WTC11 (cell line): ENCODE data around the gene MRPS27. TPM values are rescaled to one million over a fixed set of nuclear protein-coding genes. Genes with fewer than 3 reads are reported as not detected.

Experiments
- ATAC-seq: fragments of 200-7000 bp; cut with Tn5 transposase; 2 replicates; pipeline ENCODE4 v1.10.0; 2021; ENCODE audit warnings: mild to moderate bottlenecking, moderate library complexity
- CTCF ChIA-PET: fragments of 300-600 bp; sonication (Branson Sonifier 250); formaldehyde crosslinking; loops from one replicate; lab custom pipeline; 2021; ENCODE audit warnings: antibody characterized with exemption; lab: Charles Lee
- POLR2A ChIA-PET: fragments of 350-600 bp; sonication (Branson Sonifier 250); formaldehyde crosslinking; loops from one replicate; lab custom pipeline; 2021; ENCODE audit warnings: antibody characterized with exemption; lab: Charles Lee
- DNase-seq: peaks from one replicate; pipeline ENCODE4 v3.0.0; 2021; ENCODE audit warnings: low spot score
- H3K27ac Mint-ChIP-seq: 2 replicates; pipeline ENCODE4 v1.8.0; 2021; ENCODE audit warnings: mixed read lengths
- H3K27me3 Mint-ChIP-seq: 2 replicates; pipeline ENCODE4 v1.8.0; 2021; ENCODE audit warnings: low read depth, mild to moderate bottlenecking, moderate library complexity, mixed read lengths
- H3K36me3 Mint-ChIP-seq: 2 replicates; pipeline ENCODE4 v1.8.0; 2021; ENCODE audit warnings: mixed read lengths
- H3K4me1 Mint-ChIP-seq: 2 replicates; pipeline ENCODE4 v1.8.0; 2022; ENCODE audit warnings: mixed read lengths
- H3K4me3 Mint-ChIP-seq: 2 replicates; pipeline ENCODE4 v1.8.0; 2021; ENCODE audit warnings: mild to moderate bottlenecking, moderate library complexity, mixed read lengths
- H3K9me3 Mint-ChIP-seq: 2 replicates; pipeline ENCODE4 v1.8.0; 2021; ENCODE audit warnings: mixed read lengths
- CREB1 ChIP-seq: sonication (generic); formaldehyde crosslinking; IDR thresholded peaks from 2 replicates; pipeline ENCODE4 v1.8.0; 2023; ENCODE audit warnings: mild to moderate bottlenecking, missing genetic modification reagents
- E2F5 ChIP-seq: sonication (generic); formaldehyde crosslinking; IDR thresholded peaks from 2 replicates; pipeline ENCODE4 v1.8.1; 2022; ENCODE audit warnings: mild to moderate bottlenecking, moderate library complexity, missing genetic modification reagents
- GABPB1 ChIP-seq: sonication (generic); formaldehyde crosslinking; IDR thresholded peaks from 2 replicates; pipeline ENCODE4 v1.8.1; 2023; ENCODE audit warnings: mild to moderate bottlenecking, missing genetic modification reagents
- HMGXB4 ChIP-seq: sonication (generic); formaldehyde crosslinking; IDR thresholded peaks from 2 replicates; pipeline ENCODE4 v1.8.1; 2023; ENCODE audit warnings: mild to moderate bottlenecking, moderate library complexity, missing genetic modification reagents
- MAX ChIP-seq: sonication (generic); formaldehyde crosslinking; IDR thresholded peaks from 2 replicates; pipeline ENCODE4 v1.8.0; 2022; ENCODE audit warnings: mild to moderate bottlenecking, missing genetic modification reagents
- MLX ChIP-seq: sonication (generic); formaldehyde crosslinking; IDR thresholded peaks from 2 replicates; pipeline ENCODE4 v1.8.1; 2023; ENCODE audit warnings: mild to moderate bottlenecking, missing genetic modification reagents, moderate library complexity
- NFE2L1 ChIP-seq: sonication (generic); formaldehyde crosslinking; IDR thresholded peaks from 2 replicates; pipeline ENCODE4 v1.8.1; 2023; ENCODE audit warnings: missing genetic modification reagents
- RELA ChIP-seq: sonication (generic); formaldehyde crosslinking; IDR thresholded peaks from 2 replicates; pipeline ENCODE4 v1.8.1; 2022; ENCODE audit warnings: missing genetic modification reagents, mild to moderate bottlenecking, borderline replicate concordance
- SMAD3 ChIP-seq: sonication (generic); formaldehyde crosslinking; IDR thresholded peaks from 2 replicates; pipeline ENCODE4 v1.8.0; 2022; ENCODE audit warnings: missing genetic modification reagents, mild to moderate bottlenecking, borderline replicate concordance
- TEAD4 ChIP-seq: sonication (generic); formaldehyde crosslinking; IDR thresholded peaks from 2 replicates; pipeline ENCODE4 v1.8.0; 2022; ENCODE audit warnings: mild to moderate bottlenecking, missing genetic modification reagents
- TP53 ChIP-seq: sonication (generic); formaldehyde crosslinking; IDR thresholded peaks from 2 replicates; pipeline ENCODE4 v1.8.1; 2023; ENCODE audit warnings: mild to moderate bottlenecking, missing genetic modification reagents
- USF1 ChIP-seq: sonication (generic); formaldehyde crosslinking; IDR thresholded peaks from 2 replicates; pipeline ENCODE4 v1.8.0; 2022; ENCODE audit warnings: mild to moderate bottlenecking, missing genetic modification reagents
- ZNF671 ChIP-seq: fragments of 250-450 bp; sonication (Bioruptor Pico); IDR thresholded peaks from 2 replicates; pipeline ENCODE4 v1.8.0; 2021; ENCODE audit warnings: mild to moderate bottlenecking
- total RNA-seq: library from RNA; stranded (reverse); gene quantifications from 3 replicates; pipeline ENCODE4 v1.2.3, GENCODE V29; 2021
- TF ChIP-seq, protein P1 (sequence below): sonication (generic); formaldehyde crosslinking; conservative IDR thresholded peaks from 2 replicates; pipeline ENCODE4 v1.8.1; 2023; ENCODE audit warnings: mild to moderate bottlenecking, low read depth, missing genetic modification reagents, moderate library complexity
- TF ChIP-seq, protein P2 (sequence below): sonication (generic); formaldehyde crosslinking; IDR thresholded peaks from 2 replicates; pipeline ENCODE4 v1.8.1; 2023; ENCODE audit warnings: mild to moderate bottlenecking, missing genetic modification reagents, borderline replicate concordance
- TF ChIP-seq, protein P3 (sequence below): sonication (generic); formaldehyde crosslinking; IDR thresholded peaks from 2 replicates; pipeline ENCODE4 v1.8.1; 2023; ENCODE audit warnings: mild to moderate bottlenecking, missing genetic modification reagents
- TF ChIP-seq, protein P4 (sequence below): sonication (generic); formaldehyde crosslinking; IDR thresholded peaks from 2 replicates; pipeline ENCODE4 v1.8.1; 2023; ENCODE audit warnings: mild to moderate bottlenecking, missing genetic modification reagents
- TF ChIP-seq, protein P5 (sequence below): sonication (generic); formaldehyde crosslinking; IDR thresholded peaks from 2 replicates; pipeline ENCODE4 v1.8.1; 2022; ENCODE audit warnings: low read depth, mild to moderate bottlenecking, moderate library complexity, missing genetic modification reagents, borderline replicate concordance

The MRPS27 gene
- total RNA-seq, 1 experiment from 2014 or later = 80.1 TPM

GRCh38 chr5:72246954-72247442, 73.0 kb downstream of the MRPS27 start:
- POLR2A ChIA-PET = no interaction called here
- 0 out of 2 replicates have a peak overlapping the region, but pooled peaks have one; percentile 54 for H3K27ac Mint-ChIP-seq
- peaks cover 55% of the 10 kb centered on the region for H3K4me1 Mint-ChIP-seq
- no peak for TF ChIP-seq TP53 (CRISPR knock-in tag)
- TF ChIP-seq NFE2L1 = no peak
- TF ChIP-seq, protein P1, sequence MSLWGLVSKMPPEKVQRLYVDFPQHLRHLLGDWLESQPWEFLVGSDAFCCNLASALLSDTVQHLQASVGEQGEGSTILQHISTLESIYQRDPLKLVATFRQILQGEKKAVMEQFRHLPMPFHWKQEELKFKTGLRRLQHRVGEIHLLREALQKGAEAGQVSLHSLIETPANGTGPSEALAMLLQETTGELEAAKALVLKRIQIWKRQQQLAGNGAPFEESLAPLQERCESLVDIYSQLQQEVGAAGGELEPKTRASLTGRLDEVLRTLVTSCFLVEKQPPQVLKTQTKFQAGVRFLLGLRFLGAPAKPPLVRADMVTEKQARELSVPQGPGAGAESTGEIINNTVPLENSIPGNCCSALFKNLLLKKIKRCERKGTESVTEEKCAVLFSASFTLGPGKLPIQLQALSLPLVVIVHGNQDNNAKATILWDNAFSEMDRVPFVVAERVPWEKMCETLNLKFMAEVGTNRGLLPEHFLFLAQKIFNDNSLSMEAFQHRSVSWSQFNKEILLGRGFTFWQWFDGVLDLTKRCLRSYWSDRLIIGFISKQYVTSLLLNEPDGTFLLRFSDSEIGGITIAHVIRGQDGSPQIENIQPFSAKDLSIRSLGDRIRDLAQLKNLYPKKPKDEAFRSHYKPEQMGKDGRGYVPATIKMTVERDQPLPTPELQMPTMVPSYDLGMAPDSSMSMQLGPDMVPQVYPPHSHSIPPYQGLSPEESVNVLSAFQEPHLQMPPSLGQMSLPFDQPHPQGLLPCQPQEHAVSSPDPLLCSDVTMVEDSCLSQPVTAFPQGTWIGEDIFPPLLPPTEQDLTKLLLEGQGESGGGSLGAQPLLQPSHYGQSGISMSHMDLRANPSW (CRISPR knock-in tag) = no peak
- TF ChIP-seq, protein P2, sequence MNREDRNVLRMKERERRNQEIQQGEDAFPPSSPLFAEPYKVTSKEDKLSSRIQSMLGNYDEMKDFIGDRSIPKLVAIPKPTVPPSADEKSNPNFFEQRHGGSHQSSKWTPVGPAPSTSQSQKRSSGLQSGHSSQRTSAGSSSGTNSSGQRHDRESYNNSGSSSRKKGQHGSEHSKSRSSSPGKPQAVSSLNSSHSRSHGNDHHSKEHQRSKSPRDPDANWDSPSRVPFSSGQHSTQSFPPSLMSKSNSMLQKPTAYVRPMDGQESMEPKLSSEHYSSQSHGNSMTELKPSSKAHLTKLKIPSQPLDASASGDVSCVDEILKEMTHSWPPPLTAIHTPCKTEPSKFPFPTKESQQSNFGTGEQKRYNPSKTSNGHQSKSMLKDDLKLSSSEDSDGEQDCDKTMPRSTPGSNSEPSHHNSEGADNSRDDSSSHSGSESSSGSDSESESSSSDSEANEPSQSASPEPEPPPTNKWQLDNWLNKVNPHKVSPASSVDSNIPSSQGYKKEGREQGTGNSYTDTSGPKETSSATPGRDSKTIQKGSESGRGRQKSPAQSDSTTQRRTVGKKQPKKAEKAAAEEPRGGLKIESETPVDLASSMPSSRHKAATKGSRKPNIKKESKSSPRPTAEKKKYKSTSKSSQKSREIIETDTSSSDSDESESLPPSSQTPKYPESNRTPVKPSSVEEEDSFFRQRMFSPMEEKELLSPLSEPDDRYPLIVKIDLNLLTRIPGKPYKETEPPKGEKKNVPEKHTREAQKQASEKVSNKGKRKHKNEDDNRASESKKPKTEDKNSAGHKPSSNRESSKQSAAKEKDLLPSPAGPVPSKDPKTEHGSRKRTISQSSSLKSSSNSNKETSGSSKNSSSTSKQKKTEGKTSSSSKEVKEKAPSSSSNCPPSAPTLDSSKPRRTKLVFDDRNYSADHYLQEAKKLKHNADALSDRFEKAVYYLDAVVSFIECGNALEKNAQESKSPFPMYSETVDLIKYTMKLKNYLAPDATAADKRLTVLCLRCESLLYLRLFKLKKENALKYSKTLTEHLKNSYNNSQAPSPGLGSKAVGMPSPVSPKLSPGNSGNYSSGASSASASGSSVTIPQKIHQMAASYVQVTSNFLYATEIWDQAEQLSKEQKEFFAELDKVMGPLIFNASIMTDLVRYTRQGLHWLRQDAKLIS (CRISPR knock-in tag) = no peak
- no peak for TF ChIP-seq RELA (CRISPR knock-in tag)
- TF ChIP-seq USF1 (CRISPR knock-in tag) = no peak
- TF ChIP-seq CREB1 (CRISPR knock-in tag) = no peak
- no peak for TF ChIP-seq MAX (CRISPR knock-in tag)
- TF ChIP-seq, protein P3, sequence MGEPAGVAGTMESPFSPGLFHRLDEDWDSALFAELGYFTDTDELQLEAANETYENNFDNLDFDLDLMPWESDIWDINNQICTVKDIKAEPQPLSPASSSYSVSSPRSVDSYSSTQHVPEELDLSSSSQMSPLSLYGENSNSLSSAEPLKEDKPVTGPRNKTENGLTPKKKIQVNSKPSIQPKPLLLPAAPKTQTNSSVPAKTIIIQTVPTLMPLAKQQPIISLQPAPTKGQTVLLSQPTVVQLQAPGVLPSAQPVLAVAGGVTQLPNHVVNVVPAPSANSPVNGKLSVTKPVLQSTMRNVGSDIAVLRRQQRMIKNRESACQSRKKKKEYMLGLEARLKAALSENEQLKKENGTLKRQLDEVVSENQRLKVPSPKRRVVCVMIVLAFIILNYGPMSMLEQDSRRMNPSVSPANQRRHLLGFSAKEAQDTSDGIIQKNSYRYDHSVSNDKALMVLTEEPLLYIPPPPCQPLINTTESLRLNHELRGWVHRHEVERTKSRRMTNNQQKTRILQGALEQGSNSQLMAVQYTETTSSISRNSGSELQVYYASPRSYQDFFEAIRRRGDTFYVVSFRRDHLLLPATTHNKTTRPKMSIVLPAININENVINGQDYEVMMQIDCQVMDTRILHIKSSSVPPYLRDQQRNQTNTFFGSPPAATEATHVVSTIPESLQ (CRISPR knock-in tag) = no peak
- TF ChIP-seq, protein P4, sequence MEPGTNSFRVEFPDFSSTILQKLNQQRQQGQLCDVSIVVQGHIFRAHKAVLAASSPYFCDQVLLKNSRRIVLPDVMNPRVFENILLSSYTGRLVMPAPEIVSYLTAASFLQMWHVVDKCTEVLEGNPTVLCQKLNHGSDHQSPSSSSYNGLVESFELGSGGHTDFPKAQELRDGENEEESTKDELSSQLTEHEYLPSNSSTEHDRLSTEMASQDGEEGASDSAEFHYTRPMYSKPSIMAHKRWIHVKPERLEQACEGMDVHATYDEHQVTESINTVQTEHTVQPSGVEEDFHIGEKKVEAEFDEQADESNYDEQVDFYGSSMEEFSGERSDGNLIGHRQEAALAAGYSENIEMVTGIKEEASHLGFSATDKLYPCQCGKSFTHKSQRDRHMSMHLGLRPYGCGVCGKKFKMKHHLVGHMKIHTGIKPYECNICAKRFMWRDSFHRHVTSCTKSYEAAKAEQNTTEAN (CRISPR knock-in tag) = no peak
- TF ChIP-seq ZNF671 (CRISPR knock-in tag) = no peak
- TF ChIP-seq HMGXB4 (CRISPR knock-in tag) = no peak
- TF ChIP-seq E2F5 (CRISPR knock-in tag) = no peak
- no peak for TF ChIP-seq MLX (CRISPR knock-in tag)
- TF ChIP-seq, protein P5, sequence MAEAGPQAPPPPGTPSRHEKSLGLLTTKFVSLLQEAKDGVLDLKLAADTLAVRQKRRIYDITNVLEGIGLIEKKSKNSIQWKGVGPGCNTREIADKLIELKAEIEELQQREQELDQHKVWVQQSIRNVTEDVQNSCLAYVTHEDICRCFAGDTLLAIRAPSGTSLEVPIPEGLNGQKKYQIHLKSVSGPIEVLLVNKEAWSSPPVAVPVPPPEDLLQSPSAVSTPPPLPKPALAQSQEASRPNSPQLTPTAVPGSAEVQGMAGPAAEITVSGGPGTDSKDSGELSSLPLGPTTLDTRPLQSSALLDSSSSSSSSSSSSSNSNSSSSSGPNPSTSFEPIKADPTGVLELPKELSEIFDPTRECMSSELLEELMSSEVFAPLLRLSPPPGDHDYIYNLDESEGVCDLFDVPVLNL = no peak
- no peak for TF ChIP-seq GABPB1 (CRISPR knock-in tag)
- TF ChIP-seq TEAD4 (CRISPR knock-in tag) = no peak
- TF ChIP-seq SMAD3 (CRISPR knock-in tag) = no peak
- TF ChIP-seq, all 79 proteins: peak for 0
- Mint-ChIP-seq H3K4me3 (no peak overlapping the region), H3K36me3 (no peaks in the 10 kb centered on the region; the same call in 1 of the 2 replicates), H3K9me3 (no peaks in the 10 kb centered on the region), H3K27me3 (no peaks in the 10 kb centered on the region)
- no peak for ATAC-seq
- CTCF ChIA-PET = no interaction called here
- DNase-seq = no peak
